Effector CD4-positive, alpha-beta T cell (primary cell): ENCODE results near the gene PANK2.

ENCODE experiments used
- DNase-seq: peaks from one replicate; pipeline ENCODE4 v3.0.0-alpha.2; 2020

The PANK2 gene

GRCh38 chr20:3901706-3902440 is 12.7 kb downstream of the PANK2 start:
- DNase-seq: no peak

GRCh38 chr20:3902446-3902845 is 13.3 kb downstream of the PANK2 start:
- no peak for DNase-seq

GRCh38 chr20:3904224-3904623 is 15.0 kb downstream of the PANK2 start:
- no peak for DNase-seq

GRCh38 chr20:3904857-3905256 is 15.7 kb downstream of the PANK2 start:
- no peak for DNase-seq

- DNase-seq: peak; percentile 24
These were observed 17.8 kb downstream of the PANK2 start for GRCh38 chr20:3906744-3907721.

- DNase-seq: no peak
These were observed 19.5 kb downstream of the PANK2 start for GRCh38 chr20:3908667-3909066.

GRCh38 chr20:3909952-3910366 is 20.8 kb downstream of the PANK2 start:
- no peak for DNase-seq

GRCh38 chr20:3910853-3911252 is 21.7 kb downstream of the PANK2 start:
- no peak for DNase-seq

GRCh38 chr20:3911956-3912355 is 22.8 kb downstream of the PANK2 start:
- no peak for DNase-seq

GRCh38 chr20:3914446-3914845 is 25.3 kb downstream of the PANK2 start:
- DNase-seq: no peak

GRCh38 chr20:3915691-3916090 is 26.5 kb downstream of the PANK2 start:
- DNase-seq: no peak

GRCh38 chr20:3916364-3916763 is 27.2 kb downstream of the PANK2 start:
- no peak for DNase-seq

- DNase-seq: no peak
These were observed 30.2 kb downstream of the PANK2 start for GRCh38 chr20:3919352-3919751.

GRCh38 chr20:3922223-3922982 is 33.2 kb downstream of the PANK2 start:
- DNase-seq: no peak

GRCh38 chr20:3922983-3923339 is 33.8 kb downstream of the PANK2 start:
- no peak for DNase-seq

GRCh38 chr20:3923818-3924217 is 34.6 kb downstream of the PANK2 start:
- no peak for DNase-seq

- DNase-seq: no peak
These were observed 35.3 kb downstream of the PANK2 start for GRCh38 chr20:3924304-3925112.

- no peak for DNase-seq
These were observed 36.0 kb downstream of the PANK2 start for GRCh38 chr20:3925113-3925695.

GRCh38 chr20:3925899-3926638 is 36.9 kb downstream of the PANK2 start:
- no peak for DNase-seq

GRCh38 chr20:3927486-3928291 is 38.5 kb downstream of the PANK2 start:
- no peak for DNase-seq
